GM12878 (cell line): ENCODE results near the gene CFI. TPM values are rescaled to one million over a fixed set of nuclear protein-coding genes. Genes with fewer than 3 reads are reported as not detected.
A peak's percentile ranks its signal among the peaks of the same experiment; 100 is the strongest.

Source experiments
- ATAC-seq: fragments of 200-7000 bp; cut with Tn5 transposase; 3 replicates; pipeline ENCODE4 v1.9.1; 2020; ENCODE audit warnings: mild to moderate bottlenecking, moderate library complexity
- BruUV-seq: library from RNA; stranded (reverse); fragments of 400-500 nt; replicated peaks from 2 replicates; lab custom pipeline; 2021; lab: Mats Ljungman, UMichigan
- CTCF ChIA-PET: fragments of 300-600 bp; sonication (Branson Sonifier 250); formaldehyde crosslinking; extraction: SDS; loops from one replicate; lab custom pipeline; 2021; ENCODE audit warnings: inconsistent platforms; lab: Yijun Ruan, JAX
- POLR2A ChIA-PET: fragments of 350-600 bp; formaldehyde crosslinking; extraction: SDS; loops from one replicate; lab custom pipeline; 2021; ENCODE audit warnings: inconsistent platforms; lab: Charles Lee
- RAD21 ChIA-PET: fragments of 300-600 bp; sonication (Branson Sonifier 250); formaldehyde crosslinking; loops from one replicate; lab custom pipeline; 2023; ENCODE audit warnings: antibody characterized with exemption; ENCODE audit not compliant: unreplicated experiment; lab: Charles Lee
- SMC1A ChIA-PET: fragments of 300-600 bp; sonication (Branson Sonifier 250); formaldehyde crosslinking; loops from one replicate; lab custom pipeline; 2023; ENCODE audit not compliant: unreplicated experiment, uncharacterized antibody; lab: Charles Lee
- DNase-seq: peaks from one replicate; pipeline ENCODE4 v3.0.0-alpha.2; 2011; ENCODE audit warnings: low read depth, low spot score
- FAIRE-seq: peaks from 3 replicates; lab custom pipeline; 2011; peaks lifted over from hg19 to GRCh38; lab: Jason Lieb, UNC
- H2AFZ ChIP-seq: 2 replicates; pipeline ENCODE4 v1.6.0; 2011; ENCODE audit warnings: low read depth, low read length, control low read depth; ENCODE audit not compliant: control insufficient read depth
- H3K27ac ChIP-seq: 2 replicates; pipeline ENCODE4 v1.5.1; 2011; ENCODE audit warnings: control low read depth; ENCODE audit not compliant: control insufficient read depth, insufficient read depth
- H3K27me3 ChIP-seq, 2 experiments: replicated peaks in 1 of 2; 2 replicates each; pipeline versions ENCODE4 v1.6.0 to v1.6.1; 2011; ENCODE audit warnings: low read length in 1 of 2; ENCODE audit not compliant: control insufficient read depth in 2 of 2, insufficient read depth in 2 of 2
- H3K36me3 ChIP-seq, 2 experiments: 2 replicates each; pipeline ENCODE4 v1.5.1; 2011; ENCODE audit warnings: low read length in 1 of 2; ENCODE audit not compliant: control insufficient read depth in 2 of 2, insufficient read depth in 2 of 2
- H3K4me1 ChIP-seq: 2 replicates; pipeline ENCODE4 v1.6.1; 2011; ENCODE audit warnings: mild to moderate bottlenecking, low read length, moderate library complexity, mixed read lengths; ENCODE audit not compliant: control insufficient read depth, insufficient read depth
- H3K4me2 ChIP-seq: 2 replicates; pipeline ENCODE4 v1.6.0; 2011; ENCODE audit warnings: control low read depth; ENCODE audit not compliant: control insufficient read depth, insufficient read depth
- H3K4me3 ChIP-seq: fragments of 200-600 bp; sonication (generic); 2 replicates; pipeline ENCODE4 v1.5.1; 2016
- H3K79me2 ChIP-seq: 2 replicates; pipeline ENCODE4 v1.6.0; 2011; ENCODE audit warnings: low read length; ENCODE audit not compliant: control insufficient read depth, insufficient read depth
- H3K9ac ChIP-seq: 2 replicates; pipeline ENCODE4 v1.8.0; 2011; ENCODE audit warnings: low read length, control low read depth, mixed read lengths; ENCODE audit not compliant: control insufficient read depth, insufficient read depth
- H3K9me3 ChIP-seq: replicated peaks from 3 replicates; pipeline ENCODE4 v1.5.1; 2011; ENCODE audit warnings: mild to moderate bottlenecking, low read length; ENCODE audit not compliant: control insufficient read depth, insufficient read depth
- H4K20me1 ChIP-seq: 2 replicates; pipeline ENCODE4 v1.6.0; 2011; ENCODE audit not compliant: control insufficient read depth, insufficient read depth
- CHD1 ChIP-seq: IDR thresholded peaks from 2 replicates; pipeline ENCODE4 v1.6.1; 2012; ENCODE audit warnings: low read depth, low read length, improper control_type of control experiment
- GATAD2B ChIP-seq: fragments of 450-650 bp; conservative IDR thresholded peaks from 2 replicates; pipeline ENCODE4 v1.6.1; 2017; ENCODE audit warnings: low read depth, mild to moderate bottlenecking, moderate library complexity
- MEF2B ChIP-seq: fragments of 450-650 bp; IDR thresholded peaks from 2 replicates; pipeline ENCODE4 v1.6.1; 2018; ENCODE audit warnings: mild to moderate bottlenecking, moderate library complexity; ENCODE audit not compliant: partially characterized antibody, poor library complexity, severe bottlenecking
- MTA3 ChIP-seq: IDR thresholded peaks from 2 replicates; pipeline ENCODE4 v1.6.1; 2012; ENCODE audit warnings: low read length, inconsistent platforms, borderline replicate concordance
- RB1 ChIP-seq: fragments of 450-650 bp; formaldehyde crosslinking; IDR thresholded peaks from 2 replicates; pipeline ENCODE4 v1.6.1; 2017; ENCODE audit warnings: mild to moderate bottlenecking, borderline replicate concordance
- YBX1 ChIP-seq: fragments of 450-650 bp; IDR thresholded peaks from 2 replicates; pipeline ENCODE4 v1.6.1; 2016; ENCODE audit warnings: antibody characterized with exemption
- ZNF274 ChIP-seq: IDR thresholded peaks from one replicate; pipeline ENCODE4 v1.8.0; 2011; ENCODE audit not compliant: insufficient read length, insufficient read depth
- WGBS: methylation state at CpG from one replicate; pipeline ENCODE4 v1.1.6; 2016; ENCODE audit warnings: low lambda C conversion rate; ENCODE audit not compliant: insufficient replicate concordance, insufficient coverage; ENCODE audit errors: missing lambda C conversion rate; 5-methylcytosine and 5-hydroxymethylcytosine counted together
- in situ Hi-C: fragments of 300-500 bp; cut with MboI; formaldehyde crosslinking; loops from 9 replicates; pipeline ENCODE4 v1.14.3; 2018; ENCODE audit warnings: mixed read lengths
- intact Hi-C: fragments of 100-400 bp; cut with micrococcal nuclease; formaldehyde crosslinking; loops from one replicate; pipeline ENCODE4 v1.14.2; 2022; ENCODE audit not compliant: unreplicated experiment
- polyA plus RNA-seq, 11 experiments: library from polyadenylated mRNA; depleted of rRNA in 4 of 11; unstranded in 6 of 11; stranded (reverse) in 5 of 11; fragments of >200 nt; fragmentation: Nextera tagmentation in 4 of 11; fragmentation: Illumina TruSeq in 1 of 11; extraction: Ambion mirVana in 4 of 11; extraction: Trizol in 1 of 11; gene quantifications; 1 replicate in 1 of 11; 2 replicates in 10 of 11; pipeline versions ENCODE4 v1.2.1 to v1.2.3, GENCODE V29; 2011 to 2016; ENCODE audit warnings: inconsistent platforms in 2 of 11, missing spikeins in 2 of 11, low read depth in 1 of 11
- total RNA-seq, 4 experiments: library from RNA; depleted of rRNA in 3 of 4; stranded (reverse); fragments of >200 nt in 3 of 4; fragmentation: Illumina TruSeq in 1 of 4; extraction: Trizol in 1 of 4; gene quantifications; 2 replicates each; pipeline versions ENCODE4 v1.2.1 to v1.2.3, GENCODE V29; 2013 to 2021
- TF ChIP-seq, protein P1 (sequence below): fragments of 450-650 bp; IDR thresholded peaks from 2 replicates; pipeline ENCODE4 v1.6.1; 2016; ENCODE audit warnings: mild to moderate bottlenecking
- TF ChIP-seq, protein P2 (sequence below): IDR thresholded peaks from 2 replicates; pipeline ENCODE4 v1.6.1; 2012; ENCODE audit warnings: low read length, inconsistent platforms
- TF ChIP-seq, protein P3 (sequence below): fragments of 450-650 bp; IDR thresholded peaks from 2 replicates; pipeline ENCODE4 v1.6.1; 2016; ENCODE audit warnings: mild to moderate bottlenecking, moderate library complexity, borderline replicate concordance
- TF ChIP-seq, protein P4 (sequence below): fragments of 450-650 bp; IDR thresholded peaks from 2 replicates; pipeline ENCODE4 v1.6.1; 2018; ENCODE audit warnings: mild to moderate bottlenecking, low read depth, moderate library complexity; ENCODE audit not compliant: partially characterized antibody

Gene CFI
- total and polyA plus RNA-seq, 10 of the 15 experiments (the other 5 are each of a cell fraction or from before 2014, with no cell fraction given) = 0.15 to 0.28 TPM; not detected in 8

DNA sequence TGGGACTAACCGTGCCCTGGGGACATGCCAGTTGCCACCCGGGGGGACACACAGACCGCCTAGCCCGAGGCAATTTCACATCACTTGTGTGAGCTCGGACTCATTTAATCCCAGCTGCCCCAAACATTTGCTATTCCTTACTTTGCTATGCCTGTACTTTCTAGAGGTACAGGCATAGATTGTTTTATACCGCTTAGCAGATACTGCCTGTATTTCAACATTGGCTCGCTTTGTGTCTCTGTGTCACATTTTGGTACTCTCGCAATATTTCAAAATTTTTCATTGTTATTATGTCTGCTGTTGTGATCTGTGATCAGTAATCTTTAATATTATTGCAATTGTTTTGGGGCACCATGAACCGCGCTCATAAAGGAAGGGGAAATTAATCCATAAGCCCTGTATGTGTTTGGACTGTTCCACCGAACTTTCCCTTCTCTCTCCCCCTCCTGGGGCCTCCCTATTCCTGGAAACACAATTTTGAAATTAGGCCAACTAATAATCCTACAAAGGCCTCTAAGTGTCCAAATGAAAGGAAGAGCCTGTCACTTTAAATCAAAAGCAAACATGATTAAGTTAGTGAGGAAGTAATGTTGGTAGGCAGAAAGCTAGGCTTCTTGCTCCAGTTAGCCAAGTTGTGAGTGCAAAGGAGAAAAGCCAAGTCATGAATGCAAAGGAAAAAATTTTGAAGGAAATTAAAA lies 98.0 kb downstream of the CFI start:
- peak; percentile 8 for DNase-seq
- CTCF ChIA-PET = interaction anchor here (0.8 to 2.0 kb wide), 11 partner anchors 8 to 430 kb away, joined by 3 to 5 read pairs (median 4); partner anchors contain the start of gene PLA2G12A
- TF ChIP-seq CHD1 = no peak
- TF ChIP-seq YBX1 = peak; percentile 81; the same call in 1 of the 2 replicates
- TF ChIP-seq ZNF274 = no peak
- TF ChIP-seq, protein P1, sequence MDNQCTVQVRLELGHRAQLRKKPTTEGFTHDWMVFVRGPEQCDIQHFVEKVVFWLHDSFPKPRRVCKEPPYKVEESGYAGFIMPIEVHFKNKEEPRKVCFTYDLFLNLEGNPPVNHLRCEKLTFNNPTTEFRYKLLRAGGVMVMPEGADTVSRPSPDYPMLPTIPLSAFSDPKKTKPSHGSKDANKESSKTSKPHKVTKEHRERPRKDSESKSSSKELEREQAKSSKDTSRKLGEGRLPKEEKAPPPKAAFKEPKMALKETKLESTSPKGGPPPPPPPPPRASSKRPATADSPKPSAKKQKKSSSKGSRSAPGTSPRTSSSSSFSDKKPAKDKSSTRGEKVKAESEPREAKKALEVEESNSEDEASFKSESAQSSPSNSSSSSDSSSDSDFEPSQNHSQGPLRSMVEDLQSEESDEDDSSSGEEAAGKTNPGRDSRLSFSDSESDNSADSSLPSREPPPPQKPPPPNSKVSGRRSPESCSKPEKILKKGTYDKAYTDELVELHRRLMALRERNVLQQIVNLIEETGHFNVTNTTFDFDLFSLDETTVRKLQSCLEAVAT = peak; percentile 24; the same call in 1 of the 2 replicates
- TF ChIP-seq, protein P2, sequence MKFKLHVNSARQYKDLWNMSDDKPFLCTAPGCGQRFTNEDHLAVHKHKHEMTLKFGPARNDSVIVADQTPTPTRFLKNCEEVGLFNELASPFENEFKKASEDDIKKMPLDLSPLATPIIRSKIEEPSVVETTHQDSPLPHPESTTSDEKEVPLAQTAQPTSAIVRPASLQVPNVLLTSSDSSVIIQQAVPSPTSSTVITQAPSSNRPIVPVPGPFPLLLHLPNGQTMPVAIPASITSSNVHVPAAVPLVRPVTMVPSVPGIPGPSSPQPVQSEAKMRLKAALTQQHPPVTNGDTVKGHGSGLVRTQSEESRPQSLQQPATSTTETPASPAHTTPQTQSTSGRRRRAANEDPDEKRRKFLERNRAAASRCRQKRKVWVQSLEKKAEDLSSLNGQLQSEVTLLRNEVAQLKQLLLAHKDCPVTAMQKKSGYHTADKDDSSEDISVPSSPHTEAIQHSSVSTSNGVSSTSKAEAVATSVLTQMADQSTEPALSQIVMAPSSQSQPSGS = no peak
- peak; percentile 96; the same call in 1 of the 2 replicates for TF ChIP-seq GATAD2B
- TF ChIP-seq, protein P3, sequence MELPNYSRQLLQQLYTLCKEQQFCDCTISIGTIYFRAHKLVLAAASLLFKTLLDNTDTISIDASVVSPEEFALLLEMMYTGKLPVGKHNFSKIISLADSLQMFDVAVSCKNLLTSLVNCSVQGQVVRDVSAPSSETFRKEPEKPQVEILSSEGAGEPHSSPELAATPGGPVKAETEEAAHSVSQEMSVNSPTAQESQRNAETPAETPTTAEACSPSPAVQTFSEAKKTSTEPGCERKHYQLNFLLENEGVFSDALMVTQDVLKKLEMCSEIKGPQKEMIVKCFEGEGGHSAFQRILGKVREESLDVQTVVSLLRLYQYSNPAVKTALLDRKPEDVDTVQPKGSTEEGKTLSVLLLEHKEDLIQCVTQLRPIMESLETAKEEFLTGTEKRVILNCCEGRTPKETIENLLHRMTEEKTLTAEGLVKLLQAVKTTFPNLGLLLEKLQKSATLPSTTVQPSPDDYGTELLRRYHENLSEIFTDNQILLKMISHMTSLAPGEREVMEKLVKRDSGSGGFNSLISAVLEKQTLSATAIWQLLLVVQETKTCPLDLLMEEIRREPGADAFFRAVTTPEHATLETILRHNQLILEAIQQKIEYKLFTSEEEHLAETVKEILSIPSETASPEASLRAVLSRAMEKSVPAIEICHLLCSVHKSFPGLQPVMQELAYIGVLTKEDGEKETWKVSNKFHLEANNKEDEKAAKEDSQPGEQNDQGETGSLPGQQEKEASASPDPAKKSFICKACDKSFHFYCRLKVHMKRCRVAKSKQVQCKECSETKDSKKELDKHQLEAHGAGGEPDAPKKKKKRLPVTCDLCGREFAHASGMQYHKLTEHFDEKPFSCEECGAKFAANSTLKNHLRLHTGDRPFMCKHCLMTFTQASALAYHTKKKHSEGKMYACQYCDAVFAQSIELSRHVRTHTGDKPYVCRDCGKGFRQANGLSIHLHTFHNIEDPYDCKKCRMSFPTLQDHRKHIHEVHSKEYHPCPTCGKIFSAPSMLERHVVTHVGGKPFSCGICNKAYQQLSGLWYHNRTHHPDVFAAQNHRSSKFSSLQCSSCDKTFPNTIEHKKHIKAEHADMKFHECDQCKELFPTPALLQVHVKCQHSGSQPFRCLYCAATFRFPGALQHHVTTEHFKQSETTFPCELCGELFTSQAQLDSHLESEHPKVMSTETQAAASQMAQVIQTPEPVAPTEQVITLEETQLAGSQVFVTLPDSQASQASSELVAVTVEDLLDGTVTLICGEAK = 0 out of 2 replicates have a peak, but pooled peaks have one; percentile 14
- TF ChIP-seq MEF2B = peak; percentile 99
- peak; percentile 86; the same call in 1 of the 2 replicates for TF ChIP-seq RB1
- TF ChIP-seq, protein P4, sequence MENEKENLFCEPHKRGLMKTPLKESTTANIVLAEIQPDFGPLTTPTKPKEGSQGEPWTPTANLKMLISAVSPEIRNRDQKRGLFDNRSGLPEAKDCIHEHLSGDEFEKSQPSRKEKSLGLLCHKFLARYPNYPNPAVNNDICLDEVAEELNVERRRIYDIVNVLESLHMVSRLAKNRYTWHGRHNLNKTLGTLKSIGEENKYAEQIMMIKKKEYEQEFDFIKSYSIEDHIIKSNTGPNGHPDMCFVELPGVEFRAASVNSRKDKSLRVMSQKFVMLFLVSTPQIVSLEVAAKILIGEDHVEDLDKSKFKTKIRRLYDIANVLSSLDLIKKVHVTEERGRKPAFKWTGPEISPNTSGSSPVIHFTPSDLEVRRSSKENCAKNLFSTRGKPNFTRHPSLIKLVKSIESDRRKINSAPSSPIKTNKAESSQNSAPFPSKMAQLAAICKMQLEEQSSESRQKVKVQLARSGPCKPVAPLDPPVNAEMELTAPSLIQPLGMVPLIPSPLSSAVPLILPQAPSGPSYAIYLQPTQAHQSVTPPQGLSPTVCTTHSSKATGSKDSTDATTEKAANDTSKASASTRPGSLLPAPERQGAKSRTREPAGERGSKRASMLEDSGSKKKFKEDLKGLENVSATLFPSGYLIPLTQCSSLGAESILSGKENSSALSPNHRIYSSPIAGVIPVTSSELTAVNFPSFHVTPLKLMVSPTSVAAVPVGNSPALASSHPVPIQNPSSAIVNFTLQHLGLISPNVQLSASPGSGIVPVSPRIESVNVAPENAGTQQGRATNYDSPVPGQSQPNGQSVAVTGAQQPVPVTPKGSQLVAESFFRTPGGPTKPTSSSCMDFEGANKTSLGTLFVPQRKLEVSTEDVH = no peak
- 0 out of 2 replicates have a peak, but pooled peaks have one; percentile 59 for TF ChIP-seq MTA3
- TF ChIP-seq, all 136 proteins: peak for 7
- POLR2A ChIA-PET = interaction anchor here (0.9 to 3.0 kb wide), 4 partner anchors 26 to 270 kb away, joined by 3 to 13 read pairs (median 5); partner anchors contain the start of genes PLA2G12A and SEC24B
- Histone ChIP-seq H2AFZ (peak overlapping the region; percentile 76), H3K27me3 (no peaks in the 10 kb centered on the region), H3K9ac (peak overlapping the region; percentile 61), H3K4me3 (peak overlapping the region; percentile 96), H4K20me1 (no peaks in the 10 kb centered on the region), H3K36me3 (no peaks in the 10 kb centered on the region), H3K9me3 (no peaks in the 10 kb centered on the region), H3K4me1 (peaks cover 15% of the 10 kb centered on the region), H3K27ac (peak overlapping the region; percentile 71), H3K79me2 (peaks cover 6% of the 10 kb centered on the region), H3K4me2 (peak overlapping the region; percentile 79)
- FAIRE-seq (no peak), ATAC-seq (no peak)
- SMC1A ChIA-PET = interaction anchor here (0.7 to 6.3 kb wide), 11 partner anchors 9 to 279 kb away, joined by 3 to 27 read pairs (median 3); no protein-coding TSS in a partner anchor
- in situ Hi-C loops (no loop called here), intact Hi-C loops (loop anchor here (1.0 to 10.0 kb wide), 4 partner anchors 111 to 271 kb away; partner anchors contain the start of genes GAR1, MCUB and SEC24B)
- WGBS = 42% methylated on average over 11 of the region's 11 CpGs
- RAD21 ChIA-PET = interaction anchor here (0.8 to 2.3 kb wide), 9 partner anchors 26 to 279 kb away, joined by 3 to 7 read pairs (median 6); partner anchors contain the start of genes CFI, PLA2G12A and SEC24B
- no TSS peak for BruUV-seq
